ENCODE measurements around the gene TTC16. TPM values are rescaled to one million over a fixed set of nuclear protein-coding genes. Genes with fewer than 3 reads are reported as not detected.
A peak's percentile ranks its signal among the peaks of the same experiment; 100 is the strongest.

TTC16 gene
- total and polyA plus RNA-seq, 3 donors from 2014 or later: 25.0 to 46.2 (median 32.7) TPM

DNA sequence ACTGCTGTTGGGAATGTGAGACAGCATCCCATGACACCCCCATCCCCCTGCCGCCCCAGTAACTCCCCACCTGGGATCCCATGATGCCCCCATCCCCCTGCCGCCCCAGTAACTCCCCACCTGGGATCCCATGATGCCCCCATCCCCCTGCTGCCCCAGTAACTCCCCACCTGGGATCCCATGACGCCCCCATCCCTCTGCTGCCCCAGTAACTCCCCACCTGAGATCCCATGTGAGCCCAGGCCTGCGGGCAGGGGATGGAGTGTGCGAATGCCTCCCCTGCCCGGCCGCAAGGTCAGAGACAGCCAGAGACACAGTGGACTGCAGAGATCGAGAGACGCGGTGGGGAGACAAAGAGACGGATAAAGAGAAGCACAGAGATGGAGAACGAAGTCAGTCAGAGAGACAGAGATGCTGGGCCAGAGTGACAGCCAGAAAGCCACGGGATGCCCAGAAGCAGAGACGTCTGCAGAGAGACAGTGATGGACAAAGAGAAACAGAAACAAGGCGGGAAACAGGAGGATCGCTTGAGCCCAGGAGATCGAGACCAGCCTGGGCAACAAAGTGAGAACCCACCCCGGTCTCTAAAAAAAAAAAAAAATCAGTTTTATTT, 61.6 kb downstream of the TTC16 start:
- WGBS, 2 donors: 75 to 89% methylated on average over 17 to 18 of the region's 18 CpGs
- H3K36me3 ChIP-seq (ENCODE audit: low read depth, missing control alignments): no peaks in the 10 kb centered on the region
- H3K4me1 ChIP-seq: peaks cover 4% of the 10 kb centered on the region
- H3K4me3 ChIP-seq: no peak overlapping the region
- no peak for DNase-seq
- no peaks in the 10 kb centered on the region for H3K9me3 ChIP-seq
- TF ChIP-seq POLR2A (IDR thresholded peaks at IDR 0.05): no peak
- TF ChIP-seq, protein P1, sequence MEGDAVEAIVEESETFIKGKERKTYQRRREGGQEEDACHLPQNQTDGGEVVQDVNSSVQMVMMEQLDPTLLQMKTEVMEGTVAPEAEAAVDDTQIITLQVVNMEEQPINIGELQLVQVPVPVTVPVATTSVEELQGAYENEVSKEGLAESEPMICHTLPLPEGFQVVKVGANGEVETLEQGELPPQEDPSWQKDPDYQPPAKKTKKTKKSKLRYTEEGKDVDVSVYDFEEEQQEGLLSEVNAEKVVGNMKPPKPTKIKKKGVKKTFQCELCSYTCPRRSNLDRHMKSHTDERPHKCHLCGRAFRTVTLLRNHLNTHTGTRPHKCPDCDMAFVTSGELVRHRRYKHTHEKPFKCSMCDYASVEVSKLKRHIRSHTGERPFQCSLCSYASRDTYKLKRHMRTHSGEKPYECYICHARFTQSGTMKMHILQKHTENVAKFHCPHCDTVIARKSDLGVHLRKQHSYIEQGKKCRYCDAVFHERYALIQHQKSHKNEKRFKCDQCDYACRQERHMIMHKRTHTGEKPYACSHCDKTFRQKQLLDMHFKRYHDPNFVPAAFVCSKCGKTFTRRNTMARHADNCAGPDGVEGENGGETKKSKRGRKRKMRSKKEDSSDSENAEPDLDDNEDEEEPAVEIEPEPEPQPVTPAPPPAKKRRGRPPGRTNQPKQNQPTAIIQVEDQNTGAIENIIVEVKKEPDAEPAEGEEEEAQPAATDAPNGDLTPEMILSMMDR (IDR thresholded peaks at IDR 0.05): no peak
- intact Hi-C loops (cut with DNase I; ENCODE audit: low total_unique reads): no loop called here
- H3K27me3 ChIP-seq: no peaks in the 10 kb centered on the region
- H3K27ac ChIP-seq: no peak overlapping the region

DNA sequence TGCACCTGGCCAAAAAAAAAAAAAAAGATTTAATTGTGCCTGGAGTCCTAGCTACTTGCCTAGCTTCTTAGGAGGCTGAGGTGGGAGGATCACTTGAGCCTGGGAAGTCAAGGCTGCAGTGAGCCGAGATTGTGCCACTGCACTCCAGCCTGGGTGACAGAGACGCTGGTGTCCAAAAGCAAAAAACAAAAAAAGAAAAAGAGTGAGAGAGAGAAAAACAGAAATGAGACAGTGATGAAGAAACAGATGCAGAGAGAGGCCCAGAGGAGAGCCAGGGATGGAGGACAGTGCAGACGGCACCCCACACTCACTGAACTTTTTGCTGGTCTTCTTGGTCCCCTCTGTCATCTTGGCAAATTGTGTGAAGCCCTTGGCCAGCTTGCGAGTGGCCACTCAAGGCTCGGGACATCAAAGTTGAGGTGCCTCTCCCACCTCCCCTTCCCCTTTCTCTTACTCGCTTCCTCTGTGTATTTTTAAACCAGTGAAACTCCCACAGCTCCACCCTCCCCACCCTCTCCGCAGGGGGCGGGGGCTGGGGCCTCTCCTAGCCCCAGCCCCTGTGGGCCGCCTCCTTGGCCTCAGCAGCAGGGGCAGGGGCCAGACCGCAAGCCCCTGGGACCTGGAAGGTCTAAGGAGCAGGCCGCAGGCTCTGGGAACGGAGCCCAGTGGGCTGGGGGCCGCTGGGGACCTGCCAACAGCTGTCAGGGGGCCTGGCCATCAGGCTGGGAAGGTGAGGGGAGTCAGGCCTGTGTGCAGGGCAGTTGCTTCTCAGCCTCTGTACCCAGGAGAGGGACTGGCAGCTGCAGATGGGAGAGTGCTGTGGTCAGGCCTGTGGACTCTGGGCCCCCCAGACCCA, 62.6 kb downstream of the TTC16 start, which contains the start of gene SH2D3C:
Gene SH2D3C, minus strand, starts transcription at position 387 of the 856 bp plus-strand sequence. Its CDS starts 39 bp downstream, at position 348.
- peaks cover 4% of the 10 kb centered on the region for H3K4me1 ChIP-seq
- no peak for TF ChIP-seq POLR2A (IDR thresholded peaks at IDR 0.05)
- TF ChIP-seq, protein P1 (IDR thresholded peaks at IDR 0.05): no peak
- no peak for DNase-seq
- no peaks in the 10 kb centered on the region for H3K36me3 ChIP-seq (ENCODE audit: low read depth, missing control alignments)
- peak within 1 kb of the TSS in 1 of 2 donors; percentile 18 for H3K27ac ChIP-seq
- intact Hi-C loops (cut with DNase I; ENCODE audit: low total_unique reads): no loop called here
- H3K9me3 ChIP-seq: no peaks in the 10 kb centered on the region
- H3K4me3 ChIP-seq: no peak within 1 kb of the TSS
- no peaks in the 10 kb centered on the region for H3K27me3 ChIP-seq
- WGBS, 2 donors: 54 to 55% methylated on average over 9 to 13 of the region's 13 CpGs

DNA sequence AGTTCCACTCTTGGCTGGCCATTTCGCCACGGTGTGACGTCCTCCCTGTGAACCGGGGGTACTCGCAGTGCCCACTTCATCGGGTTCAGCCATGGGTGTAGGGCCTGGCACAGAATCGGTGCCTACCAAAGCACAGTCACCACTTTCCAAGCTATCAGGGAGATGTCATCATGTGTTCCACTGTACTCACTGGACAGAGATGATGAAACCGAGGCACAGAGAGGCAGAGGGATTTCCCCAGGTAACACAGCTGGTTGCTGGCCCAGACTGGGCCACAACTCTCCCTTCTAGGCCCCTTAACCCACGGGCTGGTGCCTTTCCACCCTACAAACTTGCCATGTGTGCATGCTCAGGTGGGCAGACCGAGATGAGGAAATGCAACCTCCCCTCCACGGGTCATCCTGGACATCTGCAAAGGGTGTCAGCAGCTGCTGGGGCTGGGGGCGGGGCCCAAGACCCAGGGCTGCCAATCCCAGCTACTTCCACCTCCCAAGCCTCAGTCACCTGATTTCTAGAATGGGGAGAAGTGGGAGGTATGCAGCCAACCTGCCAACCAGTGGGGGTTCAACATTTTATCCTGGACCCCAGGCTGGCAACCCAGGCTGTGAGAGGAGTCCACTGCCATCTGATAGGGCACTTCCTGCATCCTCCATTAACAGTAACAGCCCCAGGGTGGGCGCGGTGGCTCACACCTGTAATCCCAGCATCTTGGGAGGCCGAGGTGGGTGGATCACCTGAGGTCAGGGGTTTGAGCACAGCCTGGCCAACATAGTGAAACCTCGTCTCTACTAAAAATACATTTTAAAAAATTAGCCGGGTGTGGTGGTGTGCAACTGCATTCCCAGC, 63.5 kb downstream of the TTC16 start:
- Histone ChIP-seq H3K27ac (peak overlapping the region in 1 of 2 donors; percentile 18), H3K4me1 (peaks cover 11% of the 10 kb centered on the region)
- no peak for DNase-seq

DNA sequence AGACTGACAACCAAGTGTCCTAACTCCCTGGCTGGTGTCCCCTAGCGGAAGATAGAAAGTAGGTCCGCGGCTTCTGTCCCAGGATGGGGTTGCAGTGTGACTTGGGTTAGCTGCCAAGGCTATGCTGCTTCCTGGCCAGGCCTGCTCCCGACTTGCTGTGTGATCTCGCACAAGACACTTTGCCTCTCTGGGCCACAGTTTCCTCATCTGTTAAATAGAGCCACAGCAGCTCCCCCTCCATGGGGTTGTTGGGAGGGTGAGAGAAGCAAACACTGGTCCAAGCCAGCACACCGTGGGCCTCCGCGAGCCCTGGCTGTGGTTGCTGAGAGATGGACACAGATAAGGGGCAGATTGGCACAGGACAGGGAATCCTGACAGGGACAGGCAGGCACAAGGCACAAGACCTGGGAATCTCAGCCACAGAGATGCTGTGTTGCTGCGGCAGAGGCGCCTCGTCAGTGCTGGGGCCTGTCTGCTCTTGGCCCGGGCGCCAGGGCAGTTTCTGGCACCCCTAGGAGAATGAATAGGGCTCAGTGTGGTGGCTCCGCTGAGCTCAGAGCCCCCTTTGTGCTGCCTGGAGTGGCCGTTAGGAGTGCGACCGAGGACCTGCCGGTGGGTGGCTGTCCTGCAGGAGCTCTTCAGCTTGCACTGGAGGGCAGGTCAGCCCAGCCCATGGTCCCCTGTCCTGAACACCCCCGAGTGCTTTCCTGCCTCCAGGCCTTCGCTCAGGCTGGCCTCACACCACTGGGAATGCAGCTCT, 64.4 kb downstream of the TTC16 start:
- no peak overlapping the region for H3K27ac ChIP-seq
- intact Hi-C loops (cut with DNase I; ENCODE audit: low total_unique reads): loop anchor here (5.0 to 10.0 kb wide), 2 partner anchors 43 to 84 kb away; partner anchors contain the start of gene TOR2A
- TF ChIP-seq, protein P1 (IDR thresholded peaks at IDR 0.05): no peak
- TF ChIP-seq POLR2A (IDR thresholded peaks at IDR 0.05): no peak

More for the DNA sequence above, 63.5 kb downstream of the TTC16 start:
- TF ChIP-seq POLR2A (IDR thresholded peaks at IDR 0.05): no peak
- TF ChIP-seq, protein P1 (IDR thresholded peaks at IDR 0.05): no peak
- Histone ChIP-seq H3K4me3 (no peak overlapping the region), H3K27me3 (no peaks in the 10 kb centered on the region), H3K9me3 (no peaks in the 10 kb centered on the region), H3K36me3 (ENCODE audit: low read depth, missing control alignments) (no peaks in the 10 kb centered on the region)
- 76 to 84% methylated on average over 16 to 17 of the region's 17 CpGs for WGBS, 2 donors
- intact Hi-C loops (cut with DNase I; ENCODE audit: low total_unique reads): no loop called here

More for the DNA sequence above, 64.4 kb downstream of the TTC16 start:
- no peaks in the 10 kb centered on the region for H3K9me3 ChIP-seq
- DNase-seq: no peak
- H3K36me3 ChIP-seq (ENCODE audit: low read depth, missing control alignments): no peaks in the 10 kb centered on the region
- H3K4me3 ChIP-seq: no peak overlapping the region
- WGBS, 2 donors: 82 to 83% methylated on average over 11 to 20 of the region's 20 CpGs
- H3K27me3 ChIP-seq: no peaks in the 10 kb centered on the region
- peaks cover 15% of the 10 kb centered on the region for H3K4me1 ChIP-seq
